ENCODE data around the gene MED13L. TPM values are rescaled to one million over a fixed set of nuclear protein-coding genes. Genes with fewer than 3 reads are reported as not detected.
A peak's percentile ranks its signal among the peaks of the same experiment; 100 is the strongest.

The MED13L gene
- total and polyA plus RNA-seq, 2 of the 8 experiments (the other 6 are each of a cell fraction or from before 2014, with no cell fraction given): 15.9 to 51.7 TPM

- DNase-seq (ENCODE audit: low read depth in 1 of 2, low spot score in 2 of 2) (no peak), FAIRE-seq (peak; percentile 32)
- H3K14ac ChIP-seq (ENCODE audit: insufficient read length): no peak overlapping the region
- POLR2A ChIA-PET (ENCODE audit: partially characterized antibody): no interaction called here
- H2BK20ac ChIP-seq (ENCODE audit: low read length): no peak overlapping the region
- H3K56ac ChIP-seq (replicated peaks; ENCODE audit: insufficient read length, low read depth, low read length): no peak overlapping the region
- H3K18ac ChIP-seq (ENCODE audit: extremely low read depth, low read length): no peak overlapping the region
- no peak overlapping the region for H4K5ac ChIP-seq (ENCODE audit: insufficient read length, low read depth, low read length)
- no peaks in the 10 kb centered on the region for H3K9me3 ChIP-seq (ENCODE audit: insufficient read depth in 2 of 2, low read depth in 1 of 2, low read length in 1 of 2)
- WGBS, 2 experiments (ENCODE audit: extremely low coverage in 1 of 2, insufficient coverage in 1 of 2, insufficient read length in 1 of 2, insufficient replicate concordance in 2 of 2, low coverage in 1 of 2, low lambda C conversion rate in 2 of 2, missing lambda C conversion rate in 1 of 2): 91% methylated on average over 4 of the region's 4 CpGs; no CpG with 5 or more reads in 1 of the 2 experiments
- H3K9ac ChIP-seq (replicated peaks in 1 of 4; ENCODE audit: extremely low read depth in 1 of 4, low read depth in 3 of 4, low read length in 3 of 4): no peak overlapping the region
- H3K4ac ChIP-seq (replicated peaks; ENCODE audit: insufficient read length, low read depth, low read length): no peak overlapping the region
- no peak overlapping the region for H2BK15ac ChIP-seq (ENCODE audit: low read length)
- peaks cover 4 to 91% of the 10 kb centered on the region in 2 experiments; a peak in 3 of 4 replicates for H3K79me2 ChIP-seq (ENCODE audit: control insufficient read depth in 1 of 2, insufficient read depth in 2 of 2, low read length in 2 of 2)
- H3K4me1 ChIP-seq (replicated peaks in 1 of 4; ENCODE audit: control insufficient read depth in 3 of 4, insufficient read depth in 4 of 4, low read length in 3 of 4): no peaks in the 10 kb centered on the region; a peak in 2 of 7 replicates
- no peak overlapping the region for H4K8ac ChIP-seq (ENCODE audit: extremely low read depth, insufficient read depth, low read length)
- H3K4me3 ChIP-seq (ENCODE audit: extremely low read depth in 1 of 4, insufficient read depth in 2 of 4, low read depth in 3 of 4, low read length in 4 of 4): no peak overlapping the region
- no peak overlapping the region for H4K91ac ChIP-seq (replicated peaks; ENCODE audit: insufficient read length, low read length)
- no peaks in the 10 kb centered on the region for H3K27me3 ChIP-seq (replicated peaks in 1 of 4; ENCODE audit: control insufficient read depth in 3 of 4, extremely low read depth in 1 of 4, insufficient read depth in 3 of 4, low read length in 3 of 4)
- peaks cover 6 to 8% of the 10 kb centered on the region in 2 experiments for H4K20me1 ChIP-seq (replicated peaks in 1 of 2; ENCODE audit: control insufficient read depth in 1 of 2, insufficient read depth in 2 of 2, low read length in 2 of 2)
- H2AFZ ChIP-seq (ENCODE audit: low read length): no peak overlapping the region
- CTCF ChIA-PET (ENCODE audit: partially characterized antibody): interaction anchor here (0.8 kb wide), 1 partner anchor 15 kb away, joined by 3 read pairs; no protein-coding TSS in a partner anchor
- H2AK5ac ChIP-seq (ENCODE audit: low read depth, low read length): no peak overlapping the region
- TF ChIP-seq ASH2L (IDR thresholded peaks at IDR 0.05; ENCODE audit: low read length) (no peak), EGR1 (IDR thresholded peaks at IDR 0.05; ENCODE audit: borderline replicate concordance, low read depth, low read length) (no peak), TEAD4 (IDR thresholded peaks at IDR 0.05; ENCODE audit: low read depth, low read length) (peak; percentile 73; the same call in 1 of the 2 replicates)
- H3K4me2 ChIP-seq (ENCODE audit: insufficient read depth in 1 of 2, low read depth in 2 of 2, low read length in 2 of 2): no peak overlapping the region
- H3K27ac ChIP-seq (ENCODE audit: low read depth, low read length): no peak overlapping the region
- no peak overlapping the region for H2BK12ac ChIP-seq (ENCODE audit: low read depth, low read length)
- H3K23ac ChIP-seq (ENCODE audit: insufficient read length): no peak overlapping the region
- no peaks in the 10 kb centered on the region for H3K23me2 ChIP-seq (ENCODE audit: low read depth, low read length)
- no peaks in the 10 kb centered on the region; the same call in 1 of the 2 replicates for H3K79me1 ChIP-seq (ENCODE audit: low read depth, low read length)
- H3K36me3 ChIP-seq (ENCODE audit: control insufficient read depth in 2 of 4, insufficient read depth in 4 of 4, low read length in 3 of 4): no peaks in the 10 kb centered on the region
- no peak overlapping the region for H2BK120ac ChIP-seq (replicated peaks; ENCODE audit: low read depth, low read length)
- no peak overlapping the region for H2BK5ac ChIP-seq (ENCODE audit: low read depth, low read length)
Measured at GRCh38 chr12:116202940-116203339, 74.6 kb downstream of the MED13L start.
